GM12865 (cell line): ENCODE data around the gene LRRC43.
A peak's percentile ranks its signal among the peaks of the same experiment; 100 is the strongest.

Experiments used
- DNase-seq: peaks from one replicate; pipeline ENCODE4 v3.0.0; 2010; ENCODE audit warnings: low read depth
- H3K4me3 ChIP-seq: 2 replicates; pipeline ENCODE4 v1.5.1; 2011; ENCODE audit warnings: mild to moderate bottlenecking, low read depth, low read length, control low read depth
- TF ChIP-seq, protein P1 (sequence below): IDR thresholded peaks from 2 replicates; pipeline ENCODE4 v1.5.1; 2011; ENCODE audit warnings: low read length, control low read depth, low read depth, inconsistent platforms; ENCODE audit not compliant: insufficient read depth; ENCODE audit errors: missing control alignments

LRRC43 gene

GRCh38 chr12:122158700-122159285 is 24.1 kb upstream of the LRRC43 start:
- DNase-seq, result no peak
- TF ChIP-seq, protein P1, sequence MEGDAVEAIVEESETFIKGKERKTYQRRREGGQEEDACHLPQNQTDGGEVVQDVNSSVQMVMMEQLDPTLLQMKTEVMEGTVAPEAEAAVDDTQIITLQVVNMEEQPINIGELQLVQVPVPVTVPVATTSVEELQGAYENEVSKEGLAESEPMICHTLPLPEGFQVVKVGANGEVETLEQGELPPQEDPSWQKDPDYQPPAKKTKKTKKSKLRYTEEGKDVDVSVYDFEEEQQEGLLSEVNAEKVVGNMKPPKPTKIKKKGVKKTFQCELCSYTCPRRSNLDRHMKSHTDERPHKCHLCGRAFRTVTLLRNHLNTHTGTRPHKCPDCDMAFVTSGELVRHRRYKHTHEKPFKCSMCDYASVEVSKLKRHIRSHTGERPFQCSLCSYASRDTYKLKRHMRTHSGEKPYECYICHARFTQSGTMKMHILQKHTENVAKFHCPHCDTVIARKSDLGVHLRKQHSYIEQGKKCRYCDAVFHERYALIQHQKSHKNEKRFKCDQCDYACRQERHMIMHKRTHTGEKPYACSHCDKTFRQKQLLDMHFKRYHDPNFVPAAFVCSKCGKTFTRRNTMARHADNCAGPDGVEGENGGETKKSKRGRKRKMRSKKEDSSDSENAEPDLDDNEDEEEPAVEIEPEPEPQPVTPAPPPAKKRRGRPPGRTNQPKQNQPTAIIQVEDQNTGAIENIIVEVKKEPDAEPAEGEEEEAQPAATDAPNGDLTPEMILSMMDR, result no peak
- H3K4me3 ChIP-seq, result no peak overlapping the region

- no peak overlapping the region for H3K4me3 ChIP-seq
- TF ChIP-seq, protein P1, result peak; percentile 9
- no peak for DNase-seq
Observed at GRCh38 chr12:122159882-122160281, 23.0 kb upstream of the LRRC43 start.

DNA sequence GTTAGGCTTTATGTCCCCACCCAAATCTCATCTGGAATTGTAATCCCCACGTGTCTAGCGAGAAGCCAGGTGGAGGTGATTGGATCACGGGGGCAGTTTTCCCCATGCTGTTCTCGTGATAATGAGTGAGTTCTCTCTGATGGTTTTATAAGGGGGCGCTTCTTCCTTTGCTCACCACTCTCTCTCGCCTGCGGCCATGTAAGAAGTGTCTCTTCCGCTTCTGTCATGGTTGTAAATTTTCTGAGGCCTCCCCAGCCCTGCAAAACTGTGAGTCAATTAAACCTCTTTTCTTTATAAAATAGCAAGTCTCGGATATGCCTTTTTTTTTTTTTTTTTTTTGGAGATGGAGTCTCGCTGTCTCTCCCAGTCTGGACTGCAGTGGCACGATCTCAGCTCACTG is 22.2 kb upstream of the LRRC43 start:
- no peak overlapping the region for H3K4me3 ChIP-seq
- TF ChIP-seq, protein P1, result no peak
- DNase-seq, result no peak

DNA sequence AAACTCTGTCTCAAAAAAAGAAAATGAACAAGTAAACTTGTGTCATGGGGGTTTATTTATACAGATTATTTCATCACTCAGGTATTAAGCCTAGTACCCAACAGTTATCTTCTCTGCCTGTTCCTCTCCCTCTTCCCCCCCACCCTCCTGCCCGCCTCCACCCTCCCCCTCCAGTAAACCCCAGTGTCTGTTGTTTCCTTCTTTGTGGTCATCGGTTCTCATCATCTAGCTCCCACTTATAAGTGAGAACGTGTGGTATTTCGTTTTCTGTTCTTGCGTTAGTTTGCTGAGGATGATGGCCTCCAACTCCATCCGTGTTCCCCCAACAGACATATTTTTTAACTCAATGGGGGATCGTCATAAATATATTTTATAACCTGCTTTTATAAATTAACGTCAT is 21.2 kb upstream of the LRRC43 start:
- no peak overlapping the region for H3K4me3 ChIP-seq
- DNase-seq, result peak; percentile 33
- TF ChIP-seq, protein P1, result no peak

DNA sequence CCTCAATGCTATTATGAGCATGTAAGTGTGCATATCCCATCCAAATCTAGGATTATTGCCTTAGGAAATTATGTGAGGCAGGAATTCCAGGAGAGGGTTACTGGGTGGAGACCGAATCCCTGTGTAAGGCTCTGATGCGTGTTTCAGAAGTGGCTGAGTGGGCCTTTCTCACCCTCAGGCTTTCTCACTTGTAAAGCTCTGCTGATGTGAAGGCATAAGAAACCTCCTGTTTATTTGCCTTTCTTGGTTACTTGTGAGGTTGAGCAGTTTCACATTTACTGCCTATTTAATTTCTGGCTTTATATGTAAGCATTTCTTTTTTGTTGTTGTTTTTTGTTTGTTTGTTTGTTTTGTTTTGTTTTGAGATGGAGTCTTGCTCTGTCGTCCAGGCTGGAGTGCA is 19.9 kb upstream of the LRRC43 start:
- TF ChIP-seq, protein P1, result no peak
- DNase-seq, result no peak
- no peak overlapping the region for H3K4me3 ChIP-seq

DNA sequence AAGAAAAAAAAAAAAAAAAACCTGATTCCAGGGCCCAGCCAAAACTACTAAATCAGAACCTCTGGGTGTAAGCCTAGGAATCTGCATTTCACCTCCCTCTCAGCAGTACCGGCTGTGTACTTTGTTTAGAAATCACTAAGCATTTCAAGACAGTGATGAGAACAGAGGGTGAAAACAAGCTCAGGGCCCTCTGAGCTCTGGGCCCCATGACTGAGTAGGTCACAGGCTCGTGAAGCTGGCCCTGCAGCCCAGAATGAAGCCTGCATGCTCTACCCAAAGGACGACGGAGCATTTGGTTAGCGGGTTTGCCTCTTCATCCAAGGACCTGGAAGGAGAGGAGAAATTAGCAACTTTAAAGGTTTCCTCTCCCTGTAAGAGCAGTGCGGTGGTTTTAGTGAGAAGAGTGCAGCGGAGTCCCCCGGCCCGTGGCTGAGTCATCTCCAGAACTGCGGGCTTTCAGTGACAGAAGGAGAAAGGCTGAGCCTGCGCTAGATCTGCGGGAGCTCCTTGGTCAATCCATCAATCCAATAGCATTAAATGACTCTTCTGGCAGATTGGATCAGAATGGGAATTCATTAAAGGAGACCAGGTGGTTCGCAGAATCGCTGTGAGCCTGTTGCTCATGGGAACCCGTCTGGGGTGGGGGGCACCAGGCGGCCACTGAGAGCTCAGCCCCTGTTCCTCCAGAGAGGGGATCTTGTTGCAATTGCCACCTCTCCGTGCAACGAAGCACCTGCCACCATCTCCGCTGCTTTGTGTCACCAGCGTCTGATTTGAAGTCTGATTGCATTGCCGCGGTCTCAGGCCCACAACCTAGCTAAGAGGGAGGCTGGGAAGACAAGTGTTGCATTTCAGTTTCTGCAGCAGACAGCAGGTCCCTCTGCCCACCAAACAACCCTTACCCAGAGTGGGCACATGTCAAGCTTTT is 16.2 kb upstream of the LRRC43 start:
- DNase-seq, result peak; percentile 72
- TF ChIP-seq, protein P1, result no peak
- no peak overlapping the region for H3K4me3 ChIP-seq

DNA sequence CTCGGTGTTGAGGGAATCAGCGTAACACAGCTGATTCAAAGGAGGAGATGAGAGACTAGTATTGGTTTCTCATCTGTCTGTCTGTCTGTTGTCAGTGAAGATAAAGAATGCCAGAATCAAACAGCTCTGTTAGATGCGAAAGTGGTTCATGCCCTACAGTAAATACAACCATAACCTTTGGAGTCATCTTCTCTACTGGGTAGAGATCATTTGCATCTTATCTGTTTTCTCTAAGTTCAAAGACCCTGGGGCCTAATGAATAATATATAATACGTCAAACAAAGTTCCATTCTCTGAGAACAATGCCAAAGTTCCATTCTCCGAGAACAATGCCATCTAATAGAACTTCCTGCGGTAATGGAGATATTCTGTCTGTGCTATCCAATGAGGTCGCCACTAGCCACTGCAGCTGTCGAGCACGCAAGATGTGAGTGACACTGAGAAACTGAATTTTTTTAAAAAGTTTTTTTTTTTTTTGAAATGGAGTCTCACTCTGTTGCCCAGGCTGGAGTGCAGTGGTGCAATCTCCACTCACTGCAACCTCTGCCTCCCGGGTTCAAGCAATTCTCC is 15.5 kb upstream of the LRRC43 start:
- TF ChIP-seq, protein P1, result no peak
- DNase-seq, result no peak
- no peak overlapping the region for H3K4me3 ChIP-seq
